Epithelial cell of esophagus (primary cell): ENCODE results near the gene IER3.
"Not testable (repeated sequence)": the region's sequence is repeated elsewhere in the genome, so short reads cannot be mapped to it uniquely, and the experiment has no call there.

Experiments used
- DNase-seq: peaks from one replicate; pipeline ENCODE4 v3.0.0; 2010; ENCODE audit warnings: low read depth
- H3K4me3 ChIP-seq: 2 replicates; pipeline ENCODE4 v1.5.1; 2011; ENCODE audit warnings: mild to moderate bottlenecking, low read length, control low read depth
- TF ChIP-seq, protein P1 (sequence below): IDR thresholded peaks from 2 replicates; pipeline ENCODE4 v1.5.1; 2011; ENCODE audit warnings: low read depth, mild to moderate bottlenecking, low read length, control low read depth, inconsistent platforms; ENCODE audit not compliant: insufficient read depth; ENCODE audit errors: missing control alignments

IER3 gene

DNA sequence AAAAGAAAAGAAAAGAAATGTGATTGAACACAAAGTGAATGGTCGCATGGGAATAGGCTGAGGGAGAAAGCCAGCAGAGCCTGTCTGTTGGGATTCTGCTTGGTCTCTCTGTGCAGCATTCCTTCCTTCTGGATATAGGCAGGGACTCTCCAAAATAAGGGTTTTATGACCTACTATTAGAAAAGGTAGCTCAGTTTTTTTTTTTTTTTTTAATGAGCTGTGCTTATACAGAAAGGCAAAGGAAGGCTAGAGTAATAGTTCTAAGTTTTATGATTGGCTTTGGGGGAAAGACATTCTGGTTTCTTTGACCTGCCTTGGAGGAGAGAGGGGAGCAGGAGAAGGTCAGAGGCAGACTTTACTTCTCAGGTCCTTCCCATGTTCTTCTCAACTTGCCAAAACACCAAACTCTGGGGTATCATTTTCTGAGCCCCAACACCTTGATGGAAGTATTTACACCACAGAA is 18.8 kb upstream of the IER3 start:
- no peak overlapping the region for H3K4me3 ChIP-seq
- DNase-seq = no peak
- TF ChIP-seq, protein P1, sequence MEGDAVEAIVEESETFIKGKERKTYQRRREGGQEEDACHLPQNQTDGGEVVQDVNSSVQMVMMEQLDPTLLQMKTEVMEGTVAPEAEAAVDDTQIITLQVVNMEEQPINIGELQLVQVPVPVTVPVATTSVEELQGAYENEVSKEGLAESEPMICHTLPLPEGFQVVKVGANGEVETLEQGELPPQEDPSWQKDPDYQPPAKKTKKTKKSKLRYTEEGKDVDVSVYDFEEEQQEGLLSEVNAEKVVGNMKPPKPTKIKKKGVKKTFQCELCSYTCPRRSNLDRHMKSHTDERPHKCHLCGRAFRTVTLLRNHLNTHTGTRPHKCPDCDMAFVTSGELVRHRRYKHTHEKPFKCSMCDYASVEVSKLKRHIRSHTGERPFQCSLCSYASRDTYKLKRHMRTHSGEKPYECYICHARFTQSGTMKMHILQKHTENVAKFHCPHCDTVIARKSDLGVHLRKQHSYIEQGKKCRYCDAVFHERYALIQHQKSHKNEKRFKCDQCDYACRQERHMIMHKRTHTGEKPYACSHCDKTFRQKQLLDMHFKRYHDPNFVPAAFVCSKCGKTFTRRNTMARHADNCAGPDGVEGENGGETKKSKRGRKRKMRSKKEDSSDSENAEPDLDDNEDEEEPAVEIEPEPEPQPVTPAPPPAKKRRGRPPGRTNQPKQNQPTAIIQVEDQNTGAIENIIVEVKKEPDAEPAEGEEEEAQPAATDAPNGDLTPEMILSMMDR = no peak

DNA sequence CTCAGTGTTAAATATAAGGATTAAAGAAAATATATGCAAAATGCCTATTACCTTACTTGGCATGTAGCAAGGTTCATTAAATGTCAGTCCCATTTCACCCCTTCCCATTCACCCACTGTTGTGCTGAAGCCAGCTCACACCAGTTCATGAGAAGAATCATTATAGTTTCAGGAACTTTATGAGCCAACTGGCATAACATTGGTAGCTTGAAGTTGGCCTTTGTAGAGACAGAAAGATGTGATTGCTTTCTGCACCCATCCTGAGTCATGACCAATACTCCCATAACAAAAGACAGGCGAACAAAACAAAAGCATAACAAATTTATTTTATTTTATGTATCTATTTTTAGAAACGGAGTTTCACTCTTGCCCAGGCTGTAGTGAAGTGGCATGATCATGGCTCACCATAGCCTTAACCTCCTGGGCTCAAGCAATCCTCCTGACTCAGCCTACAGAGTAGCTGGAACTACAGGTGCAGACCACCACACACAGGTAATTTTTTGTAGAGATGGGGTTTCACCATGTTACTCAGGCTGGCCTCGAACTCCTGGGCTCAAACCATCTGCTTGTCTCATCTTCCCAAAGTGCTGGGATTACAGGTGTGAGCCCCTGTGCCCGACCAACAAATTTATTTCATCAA is 17.6 kb upstream of the IER3 start:
- TF ChIP-seq, protein P1 = no peak
- peak; percentile 22 for DNase-seq
- no peak overlapping the region for H3K4me3 ChIP-seq

DNA sequence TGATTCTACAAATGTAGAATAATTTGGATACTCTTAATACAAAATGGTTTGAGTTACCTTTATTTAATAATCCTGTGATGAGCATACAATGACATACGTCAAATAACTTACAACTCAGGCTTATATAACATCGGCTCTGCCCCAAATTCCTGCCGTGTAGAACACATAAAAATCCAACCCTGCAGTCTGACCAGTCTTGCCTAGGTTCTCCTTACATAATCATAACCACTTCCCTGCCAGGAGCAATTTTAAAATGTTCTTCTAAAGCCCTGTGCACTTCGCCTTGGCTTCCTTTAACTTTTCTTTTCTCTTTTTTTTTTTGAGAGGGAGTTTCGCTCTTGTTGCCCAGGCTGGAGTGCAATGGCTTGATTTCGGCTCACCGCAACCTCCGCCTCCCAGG is 16.2 kb upstream of the IER3 start:
- TF ChIP-seq, protein P1 = no peak
- no peak overlapping the region for H3K4me3 ChIP-seq
- peak; percentile 55 for DNase-seq

DNA sequence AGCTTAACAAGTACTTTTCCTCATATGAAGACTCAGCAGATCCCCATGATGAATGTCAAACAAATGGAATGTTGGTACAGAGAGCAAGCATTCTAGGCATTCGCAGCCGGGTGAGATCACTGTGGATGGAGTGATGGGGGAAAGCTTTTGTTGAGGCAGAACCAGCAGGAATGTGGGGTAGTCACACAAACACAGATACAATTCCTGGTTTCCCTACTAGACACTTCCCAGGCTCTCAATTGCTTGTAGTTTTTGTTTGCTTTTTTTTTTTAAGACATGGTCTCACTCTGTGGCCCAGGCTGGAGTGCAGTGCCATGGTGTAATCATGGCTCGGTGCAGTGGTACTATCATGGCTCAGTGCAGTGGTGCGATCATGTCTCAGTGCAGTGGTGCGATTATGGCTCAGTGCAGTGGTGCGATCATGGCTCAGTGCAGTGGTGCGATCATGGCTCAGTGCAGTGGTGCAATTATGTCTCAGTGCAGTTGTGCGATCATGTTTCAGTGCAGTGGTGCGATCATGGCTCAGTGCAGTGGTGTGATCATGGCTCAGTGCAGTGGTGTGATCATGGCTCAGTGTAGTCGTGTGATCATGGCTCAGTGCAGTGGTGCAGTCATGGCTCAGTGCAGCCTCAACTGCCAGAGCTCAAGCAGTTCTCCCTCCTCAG is 15.4 kb upstream of the IER3 start:
- DNase-seq = peak; percentile 94
- TF ChIP-seq, protein P1 = no peak
- H3K4me3 ChIP-seq = no peak overlapping the region

DNA sequence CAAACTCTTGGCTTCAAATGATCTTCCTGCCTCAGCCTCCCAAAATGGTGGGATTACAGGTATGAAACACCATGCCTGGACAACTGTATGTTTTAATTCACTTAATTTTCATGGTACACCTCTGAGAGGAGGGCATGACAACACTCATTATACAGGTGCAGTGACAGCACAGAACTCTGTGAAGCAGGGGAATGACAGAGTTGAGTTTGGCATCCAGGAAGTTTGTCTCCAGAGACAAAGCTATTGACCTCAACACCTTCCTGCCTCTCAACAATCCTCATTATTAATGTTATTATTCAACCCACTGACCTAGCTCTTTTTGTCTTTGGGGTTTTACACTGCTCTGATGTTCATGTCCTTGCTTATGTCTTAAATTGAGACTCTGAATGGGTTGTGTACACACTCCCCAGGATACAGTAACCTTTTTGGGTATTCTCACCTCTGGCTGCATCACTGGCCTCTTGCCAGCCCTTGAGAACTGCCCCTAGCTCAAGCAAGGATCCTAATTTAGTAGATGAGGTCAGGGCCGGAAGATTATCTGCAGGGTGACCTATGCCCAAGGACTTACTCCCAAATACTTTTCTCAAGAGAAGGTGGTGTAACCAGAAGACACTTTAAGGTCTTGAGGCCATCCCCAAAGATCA is 13.0 kb upstream of the IER3 start:
- TF ChIP-seq, protein P1 = no peak
- DNase-seq = no peak
- H3K4me3 ChIP-seq = no peak overlapping the region

DNA sequence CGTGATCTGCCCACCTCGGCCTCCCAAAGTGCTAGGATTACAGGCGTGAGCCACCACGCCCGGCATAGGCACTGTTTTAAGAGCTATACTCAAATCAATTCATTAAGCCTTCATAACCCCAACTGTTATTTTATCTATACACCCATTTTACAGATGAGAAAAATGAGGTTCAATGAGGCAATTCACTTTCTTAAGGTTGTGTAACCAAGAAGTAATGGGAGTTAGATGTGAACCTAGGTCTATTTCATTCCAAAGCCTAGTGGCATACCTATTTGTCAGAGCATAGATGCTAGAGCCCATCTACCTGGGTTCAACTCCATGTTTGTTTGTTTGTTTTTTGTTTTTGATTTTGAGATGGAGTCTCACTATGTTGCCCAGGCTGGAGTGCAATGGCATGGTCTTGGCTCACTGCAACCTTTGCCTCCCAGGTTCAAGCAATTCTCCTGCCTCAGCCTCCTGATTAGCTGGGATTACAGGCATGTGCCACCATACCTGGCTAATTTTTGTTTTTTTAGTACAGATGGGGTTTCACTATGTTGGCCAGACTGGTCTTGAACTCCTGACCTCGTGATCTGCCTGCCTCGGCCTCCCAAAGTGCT is 12.2 kb upstream of the IER3 start:
- not testable (repeated sequence) for DNase-seq, H3K4me3 ChIP-seq

DNA sequence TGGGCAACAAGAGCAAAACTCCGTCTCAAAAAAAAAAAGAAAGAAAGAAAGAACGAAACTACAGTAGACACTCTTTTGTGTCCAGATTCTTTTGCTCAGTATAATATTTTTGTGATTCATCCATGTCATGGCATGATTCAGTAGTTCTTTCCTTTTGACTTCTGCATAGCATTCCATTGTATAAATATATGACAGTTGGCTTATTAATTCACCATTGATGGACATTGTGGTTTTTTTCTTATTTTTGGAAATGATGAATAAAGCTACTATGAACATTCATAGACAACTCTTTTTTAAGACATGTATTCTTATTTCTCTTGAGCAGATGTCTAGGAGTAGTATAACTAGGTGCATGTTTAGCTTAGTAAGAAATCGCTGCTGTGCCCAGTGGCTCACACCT is 10.3 kb upstream of the IER3 start:
- peak; percentile 84 for DNase-seq
- no peak overlapping the region for H3K4me3 ChIP-seq
- TF ChIP-seq, protein P1 = no peak
